ENCODE results near the gene PRKCH. TPM values are rescaled to one million over a fixed set of nuclear protein-coding genes. Genes with fewer than 3 reads are reported as not detected.

The PRKCH gene
- polyA plus RNA-seq, 4 donors, result 5.9 to 17.3 (median 12.9) TPM

GRCh38 chr14:61325166-61325565 is 3.8 kb downstream of the PRKCH start:
- no peaks in the 10 kb centered on the region for H3K4me1 ChIP-seq (ENCODE audit: control insufficient read depth in 3 of 3, insufficient read depth in 2 of 3, low read depth in 1 of 3, low read length in 2 of 3)
- H3K27me3 ChIP-seq (ENCODE audit: control insufficient read depth in 3 of 3, insufficient read depth in 3 of 3, low read length in 3 of 3), result peaks cover 0 to 19% (median 0%) of the 10 kb centered on the region in 3 donors
- H3K36me3 ChIP-seq (ENCODE audit: control insufficient read depth in 3 of 3, insufficient read depth in 2 of 3, low read depth in 1 of 3, low read length in 3 of 3), result no peaks in the 10 kb centered on the region
- H3K4me3 ChIP-seq (ENCODE audit: low read depth in 1 of 3, low read length in 3 of 3), result no peak overlapping the region
- no peaks in the 10 kb centered on the region for H3K9me3 ChIP-seq (ENCODE audit: control insufficient read depth in 2 of 2, insufficient read depth in 1 of 2, low read depth in 1 of 2, low read length in 1 of 2)
- WGBS, 3 donors, result 77 to 88% (median 82%) methylated on average over 1 of the region's 1 CpG
- no peak for FAIRE-seq
- no peak for DNase-seq
- no peak overlapping the region for H3K27ac ChIP-seq (ENCODE audit: low read depth in 1 of 3, low read length in 2 of 3)

- FAIRE-seq, result no peak
- no peaks in the 10 kb centered on the region for H3K4me1 ChIP-seq (ENCODE audit: control insufficient read depth in 3 of 3, insufficient read depth in 2 of 3, low read depth in 1 of 3, low read length in 2 of 3)
- no peak overlapping the region for H3K4me3 ChIP-seq (ENCODE audit: low read depth in 1 of 3, low read length in 3 of 3)
- DNase-seq, result no peak
- H3K27ac ChIP-seq (ENCODE audit: low read depth in 1 of 3, low read length in 2 of 3), result no peak overlapping the region
- H3K9me3 ChIP-seq (ENCODE audit: control insufficient read depth in 2 of 2, insufficient read depth in 1 of 2, low read depth in 1 of 2, low read length in 1 of 2), result no peaks in the 10 kb centered on the region
- H3K27me3 ChIP-seq (ENCODE audit: control insufficient read depth in 3 of 3, insufficient read depth in 3 of 3, low read length in 3 of 3), result peaks cover 0 to 15% (median 0%) of the 10 kb centered on the region in 3 donors
- no peaks in the 10 kb centered on the region for H3K36me3 ChIP-seq (ENCODE audit: control insufficient read depth in 3 of 3, insufficient read depth in 2 of 3, low read depth in 1 of 3, low read length in 3 of 3)
- WGBS, 3 donors, result 77 to 95% (median 77%) methylated on average over 1 of the region's 1 CpG
Measured at GRCh38 chr14:61326146-61326545, 4.8 kb downstream of the PRKCH start.

- Histone ChIP-seq H3K9me3 (ENCODE audit: control insufficient read depth in 2 of 2, insufficient read depth in 1 of 2, low read depth in 1 of 2, low read length in 1 of 2) (no peaks in the 10 kb centered on the region), H3K27ac (ENCODE audit: low read depth in 1 of 3, low read length in 2 of 3) (peak overlapping the region in 2 of 3 donors; percentile 24 to 62), H3K4me1 (ENCODE audit: control insufficient read depth in 3 of 3, insufficient read depth in 2 of 3, low read depth in 1 of 3, low read length in 2 of 3) (no peaks in the 10 kb centered on the region), H3K36me3 (ENCODE audit: control insufficient read depth in 3 of 3, insufficient read depth in 2 of 3, low read depth in 1 of 3, low read length in 3 of 3) (no peaks in the 10 kb centered on the region), H3K4me3 (ENCODE audit: low read depth in 1 of 3, low read length in 3 of 3) (peak overlapping the region in 1 of 3 donors; percentile 23), H3K27me3 (ENCODE audit: control insufficient read depth in 3 of 3, insufficient read depth in 3 of 3, low read length in 3 of 3) (peaks cover 0 to 12% (median 0%) of the 10 kb centered on the region in 3 donors)
- FAIRE-seq (no peak), DNase-seq (no peak)
- WGBS, 3 donors, result 20 to 61% (median 41%) methylated on average over 4 of the region's 4 CpGs
Measured at GRCh38 chr14:61326847-61327246, 5.5 kb downstream of the PRKCH start.

GRCh38 chr14:61328626-61329262 is 7.4 kb downstream of the PRKCH start:
- H3K27ac ChIP-seq (ENCODE audit: low read depth in 1 of 3, low read length in 2 of 3), result peak overlapping the region in 2 of 3 donors; percentile 60 to 62

DNA sequence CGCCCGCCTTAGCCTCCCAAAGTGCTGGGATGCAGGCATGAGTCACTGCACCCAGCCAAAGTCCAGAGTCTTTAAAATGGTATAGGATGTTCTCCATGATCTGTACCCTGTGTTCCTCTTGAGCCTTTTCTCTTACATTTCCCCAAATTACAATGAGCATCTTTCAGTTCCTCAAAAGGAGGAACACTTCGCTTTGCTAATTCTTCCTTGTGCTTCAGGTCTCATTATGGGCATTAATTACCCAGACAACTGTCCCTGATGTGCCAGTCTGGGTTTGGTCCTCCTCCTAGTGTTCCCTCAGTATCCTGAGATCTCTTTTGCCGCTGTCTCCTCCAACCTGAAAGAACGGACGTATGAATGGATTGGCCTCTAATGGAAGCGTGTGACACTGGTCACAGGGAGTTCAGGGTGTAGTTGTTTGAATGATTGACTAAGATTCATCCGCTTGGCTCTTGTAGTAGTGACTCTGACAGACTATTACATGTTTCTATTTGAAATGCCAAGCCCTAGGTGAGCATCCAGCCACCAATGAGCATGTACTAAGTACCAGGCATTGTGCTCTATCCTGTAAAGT is 8.2 kb downstream of the PRKCH start:
- WGBS, 3 donors, result 73 to 88% (median 73%) methylated on average over 8 of the region's 8 CpGs
- FAIRE-seq, result no peak
- Histone ChIP-seq H3K27ac (ENCODE audit: low read depth in 1 of 3, low read length in 2 of 3) (peak overlapping the region in 2 of 3 donors; percentile 52 to 61), H3K4me3 (ENCODE audit: low read depth in 1 of 3, low read length in 3 of 3) (no peak overlapping the region), H3K4me1 (ENCODE audit: control insufficient read depth in 3 of 3, insufficient read depth in 2 of 3, low read depth in 1 of 3, low read length in 2 of 3) (no peaks in the 10 kb centered on the region), H3K9me3 (ENCODE audit: control insufficient read depth in 2 of 2, insufficient read depth in 1 of 2, low read depth in 1 of 2, low read length in 1 of 2) (no peaks in the 10 kb centered on the region), H3K36me3 (ENCODE audit: control insufficient read depth in 3 of 3, insufficient read depth in 2 of 3, low read depth in 1 of 3, low read length in 3 of 3) (no peaks in the 10 kb centered on the region), H3K27me3 (ENCODE audit: control insufficient read depth in 3 of 3, insufficient read depth in 3 of 3, low read length in 3 of 3) (no peaks in the 10 kb centered on the region)
- no peak for DNase-seq

More at GRCh38 chr14:61328626-61329262, 7.4 kb downstream of the PRKCH start:
- FAIRE-seq, result no peak
- WGBS, 3 donors, result 78 to 88% (median 84%) methylated on average over 4 of the region's 4 CpGs
- DNase-seq, result no peak
- Histone ChIP-seq H3K27me3 (ENCODE audit: control insufficient read depth in 3 of 3, insufficient read depth in 3 of 3, low read length in 3 of 3) (no peaks in the 10 kb centered on the region), H3K36me3 (ENCODE audit: control insufficient read depth in 3 of 3, insufficient read depth in 2 of 3, low read depth in 1 of 3, low read length in 3 of 3) (no peaks in the 10 kb centered on the region), H3K9me3 (ENCODE audit: control insufficient read depth in 2 of 2, insufficient read depth in 1 of 2, low read depth in 1 of 2, low read length in 1 of 2) (no peaks in the 10 kb centered on the region), H3K4me3 (ENCODE audit: low read depth in 1 of 3, low read length in 3 of 3) (peak overlapping the region in 1 of 3 donors; percentile 15), H3K4me1 (ENCODE audit: control insufficient read depth in 3 of 3, insufficient read depth in 2 of 3, low read depth in 1 of 3, low read length in 2 of 3) (no peaks in the 10 kb centered on the region)

- Histone ChIP-seq H3K9me3 (ENCODE audit: control insufficient read depth in 2 of 2, insufficient read depth in 1 of 2, low read depth in 1 of 2, low read length in 1 of 2) (no peaks in the 10 kb centered on the region), H3K4me3 (ENCODE audit: low read depth in 1 of 3, low read length in 3 of 3) (no peak overlapping the region), H3K27ac (ENCODE audit: low read depth in 1 of 3, low read length in 2 of 3) (peak overlapping the region in 1 of 3 donors; percentile 52), H3K27me3 (ENCODE audit: control insufficient read depth in 3 of 3, insufficient read depth in 3 of 3, low read length in 3 of 3) (no peaks in the 10 kb centered on the region), H3K36me3 (ENCODE audit: control insufficient read depth in 3 of 3, insufficient read depth in 2 of 3, low read depth in 1 of 3, low read length in 3 of 3) (no peaks in the 10 kb centered on the region), H3K4me1 (ENCODE audit: control insufficient read depth in 3 of 3, insufficient read depth in 2 of 3, low read depth in 1 of 3, low read length in 2 of 3) (no peaks in the 10 kb centered on the region)
- DNase-seq (no peak), FAIRE-seq (no peak)
- WGBS, 3 donors, result 50 to 80% (median 56%) methylated on average over 1 of the region's 1 CpG
Measured at GRCh38 chr14:61330511-61330910, 9.1 kb downstream of the PRKCH start.

- no peak for FAIRE-seq
- no peaks in the 10 kb centered on the region for H3K4me1 ChIP-seq (ENCODE audit: control insufficient read depth in 3 of 3, insufficient read depth in 2 of 3, low read depth in 1 of 3, low read length in 2 of 3)
- H3K9me3 ChIP-seq (ENCODE audit: control insufficient read depth in 2 of 2, insufficient read depth in 1 of 2, low read depth in 1 of 2, low read length in 1 of 2), result no peaks in the 10 kb centered on the region
- DNase-seq, result no peak
- WGBS, 3 donors, result 79 to 87% (median 83%) methylated on average over 4 of the region's 4 CpGs
- no peaks in the 10 kb centered on the region for H3K36me3 ChIP-seq (ENCODE audit: control insufficient read depth in 3 of 3, insufficient read depth in 2 of 3, low read depth in 1 of 3, low read length in 3 of 3)
- peak overlapping the region in 1 of 3 donors; percentile 45 for H3K27ac ChIP-seq (ENCODE audit: low read depth in 1 of 3, low read length in 2 of 3)
- H3K4me3 ChIP-seq (ENCODE audit: low read depth in 1 of 3, low read length in 3 of 3), result no peak overlapping the region
- H3K27me3 ChIP-seq (ENCODE audit: control insufficient read depth in 3 of 3, insufficient read depth in 3 of 3, low read length in 3 of 3), result no peaks in the 10 kb centered on the region
Measured at GRCh38 chr14:61331992-61332657, 10.7 kb downstream of the PRKCH start.

DNA sequence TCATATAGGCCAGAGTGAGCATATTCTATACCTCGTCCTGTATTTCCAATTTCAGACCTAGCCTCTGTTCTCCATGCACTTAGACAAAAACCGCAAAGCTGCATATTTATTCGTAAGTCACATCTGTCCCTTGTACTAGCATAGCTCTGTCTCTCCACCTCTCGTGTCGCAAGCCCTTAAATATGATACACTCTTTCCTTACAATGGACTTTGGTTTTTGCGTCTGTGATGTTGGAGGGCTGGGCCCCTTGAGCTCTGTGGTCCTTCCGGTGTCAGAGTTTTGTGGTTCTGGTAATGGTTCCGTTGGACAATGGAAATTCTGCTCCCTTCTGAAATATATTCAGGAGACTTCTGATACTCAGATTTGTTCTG is 11.3 kb downstream of the PRKCH start:
- no peak for DNase-seq
- Histone ChIP-seq H3K4me1 (ENCODE audit: control insufficient read depth in 3 of 3, insufficient read depth in 2 of 3, low read depth in 1 of 3, low read length in 2 of 3) (no peaks in the 10 kb centered on the region), H3K9me3 (ENCODE audit: control insufficient read depth in 2 of 2, insufficient read depth in 1 of 2, low read depth in 1 of 2, low read length in 1 of 2) (no peaks in the 10 kb centered on the region), H3K4me3 (ENCODE audit: low read depth in 1 of 3, low read length in 3 of 3) (no peak overlapping the region), H3K36me3 (ENCODE audit: control insufficient read depth in 3 of 3, insufficient read depth in 2 of 3, low read depth in 1 of 3, low read length in 3 of 3) (no peaks in the 10 kb centered on the region), H3K27me3 (ENCODE audit: control insufficient read depth in 3 of 3, insufficient read depth in 3 of 3, low read length in 3 of 3) (no peaks in the 10 kb centered on the region), H3K27ac (ENCODE audit: low read depth in 1 of 3, low read length in 2 of 3) (peak overlapping the region in 2 of 3 donors; percentile 20 to 39)
- WGBS, 3 donors, result 76 to 84% (median 77%) methylated on average over 8 of the region's 8 CpGs
- no peak for FAIRE-seq

All from small intestine (tissue), 7 donors.